Gastroesophageal sphincter (tissue), 3 donors: ENCODE data around the gene CDC25C.

Experiments used
- POLR2A ChIP-seq, 2 donors: fragments of 450-650 bp; IDR thresholded peaks; one replicate each; pipeline ENCODE4 v1.6.1; 2017; ENCODE audit warnings: antibody characterized with exemption in 2 of 2, mild to moderate bottlenecking in 2 of 2, moderate library complexity in 1 of 2
- TF ChIP-seq, protein P1 (sequence below), 4 experiments: fragments of 200-600 bp in 2 of 4; fragments of 450-650 bp in 2 of 4; sonication (generic) in 1 of 4; IDR thresholded peaks; one replicate each; pipeline ENCODE4 v1.5.1; 2017 to 2019; ENCODE audit warnings: antibody characterized with exemption in 4 of 4, mild to moderate bottlenecking in 2 of 4, moderate library complexity in 2 of 4

DNA sequence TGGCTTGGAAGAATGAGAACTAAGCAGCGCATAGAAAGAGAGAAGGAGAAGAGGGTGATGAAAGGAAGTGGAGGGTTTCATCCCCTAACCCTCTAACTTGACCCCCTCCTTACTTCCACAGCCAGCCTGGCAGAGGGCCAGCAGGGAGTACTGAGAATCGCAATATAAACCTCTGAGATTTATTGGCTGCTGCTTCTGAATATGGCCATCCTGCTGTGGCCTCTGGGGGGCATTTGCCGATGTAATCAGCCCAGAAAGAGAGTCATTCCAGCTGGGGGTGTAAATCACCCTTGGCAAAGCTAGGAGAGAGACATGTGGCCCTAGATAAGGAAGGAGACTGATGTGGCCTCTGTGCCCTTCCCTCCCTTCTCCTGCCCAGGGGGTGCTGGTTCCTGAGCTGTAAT is 56.2 kb downstream of the CDC25C start:
- TF ChIP-seq, protein P1, sequence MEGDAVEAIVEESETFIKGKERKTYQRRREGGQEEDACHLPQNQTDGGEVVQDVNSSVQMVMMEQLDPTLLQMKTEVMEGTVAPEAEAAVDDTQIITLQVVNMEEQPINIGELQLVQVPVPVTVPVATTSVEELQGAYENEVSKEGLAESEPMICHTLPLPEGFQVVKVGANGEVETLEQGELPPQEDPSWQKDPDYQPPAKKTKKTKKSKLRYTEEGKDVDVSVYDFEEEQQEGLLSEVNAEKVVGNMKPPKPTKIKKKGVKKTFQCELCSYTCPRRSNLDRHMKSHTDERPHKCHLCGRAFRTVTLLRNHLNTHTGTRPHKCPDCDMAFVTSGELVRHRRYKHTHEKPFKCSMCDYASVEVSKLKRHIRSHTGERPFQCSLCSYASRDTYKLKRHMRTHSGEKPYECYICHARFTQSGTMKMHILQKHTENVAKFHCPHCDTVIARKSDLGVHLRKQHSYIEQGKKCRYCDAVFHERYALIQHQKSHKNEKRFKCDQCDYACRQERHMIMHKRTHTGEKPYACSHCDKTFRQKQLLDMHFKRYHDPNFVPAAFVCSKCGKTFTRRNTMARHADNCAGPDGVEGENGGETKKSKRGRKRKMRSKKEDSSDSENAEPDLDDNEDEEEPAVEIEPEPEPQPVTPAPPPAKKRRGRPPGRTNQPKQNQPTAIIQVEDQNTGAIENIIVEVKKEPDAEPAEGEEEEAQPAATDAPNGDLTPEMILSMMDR (IDR thresholded peaks at IDR 0.05), result no peak
- TF ChIP-seq POLR2A (IDR thresholded peaks at IDR 0.05), result no peak
